Panc1 (cell line): ENCODE results near the gene AUH.

ENCODE experiments used
- POLR2AphosphoS5 ChIP-seq: IDR thresholded peaks from 2 replicates; pipeline ENCODE4 v1.6.1; 2012; ENCODE audit warnings: mild to moderate bottlenecking, low read depth, low read length, moderate library complexity
- SIN3A ChIP-seq: IDR thresholded peaks from 2 replicates; pipeline ENCODE4 v1.6.1; 2012; ENCODE audit warnings: low read depth, mild to moderate bottlenecking, low read length, moderate library complexity, borderline replicate concordance; ENCODE audit not compliant: insufficient read depth
- TCF7L2 ChIP-seq: IDR thresholded peaks from 2 replicates; pipeline ENCODE4 v1.6.1; 2011; ENCODE audit warnings: mild to moderate bottlenecking, low read depth, low read length, inconsistent platforms
- TF ChIP-seq, protein P1 (sequence below): fragments of 450-650 bp; IDR thresholded peaks from 2 replicates; pipeline ENCODE4 v1.5.1; 2017; ENCODE audit warnings: mild to moderate bottlenecking
- TF ChIP-seq, protein P2 (sequence below), 2 experiments: IDR thresholded peaks; 2 replicates each; pipeline ENCODE4 v1.6.1; 2011 to 2012; ENCODE audit warnings: low read depth in 2 of 2, control low read depth in 1 of 2, low read length in 1 of 2, mild to moderate bottlenecking in 1 of 2, moderate library complexity in 1 of 2; ENCODE audit not compliant: insufficient read depth in 1 of 2

DNA sequence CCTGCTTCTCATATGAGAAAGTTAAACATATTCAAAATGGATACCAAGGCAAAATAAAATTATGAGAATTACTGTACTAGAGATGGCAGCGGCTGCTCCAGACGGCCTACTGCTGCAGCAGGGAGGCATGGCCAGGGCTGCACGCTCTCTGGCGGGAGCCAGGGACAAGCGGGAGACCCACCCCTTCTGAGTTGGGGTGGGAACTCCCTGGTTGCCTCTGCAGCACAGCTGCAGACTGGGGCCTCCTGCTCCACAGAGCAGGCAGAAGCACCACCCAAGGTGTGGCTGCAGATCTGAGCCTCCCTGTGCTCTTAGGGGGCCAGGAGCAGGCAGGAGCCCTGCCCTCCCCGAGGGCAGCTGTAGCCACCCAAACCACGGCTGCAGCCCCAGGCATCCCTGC, 2.3 kb upstream of the AUH start:
- TF ChIP-seq, protein P1, sequence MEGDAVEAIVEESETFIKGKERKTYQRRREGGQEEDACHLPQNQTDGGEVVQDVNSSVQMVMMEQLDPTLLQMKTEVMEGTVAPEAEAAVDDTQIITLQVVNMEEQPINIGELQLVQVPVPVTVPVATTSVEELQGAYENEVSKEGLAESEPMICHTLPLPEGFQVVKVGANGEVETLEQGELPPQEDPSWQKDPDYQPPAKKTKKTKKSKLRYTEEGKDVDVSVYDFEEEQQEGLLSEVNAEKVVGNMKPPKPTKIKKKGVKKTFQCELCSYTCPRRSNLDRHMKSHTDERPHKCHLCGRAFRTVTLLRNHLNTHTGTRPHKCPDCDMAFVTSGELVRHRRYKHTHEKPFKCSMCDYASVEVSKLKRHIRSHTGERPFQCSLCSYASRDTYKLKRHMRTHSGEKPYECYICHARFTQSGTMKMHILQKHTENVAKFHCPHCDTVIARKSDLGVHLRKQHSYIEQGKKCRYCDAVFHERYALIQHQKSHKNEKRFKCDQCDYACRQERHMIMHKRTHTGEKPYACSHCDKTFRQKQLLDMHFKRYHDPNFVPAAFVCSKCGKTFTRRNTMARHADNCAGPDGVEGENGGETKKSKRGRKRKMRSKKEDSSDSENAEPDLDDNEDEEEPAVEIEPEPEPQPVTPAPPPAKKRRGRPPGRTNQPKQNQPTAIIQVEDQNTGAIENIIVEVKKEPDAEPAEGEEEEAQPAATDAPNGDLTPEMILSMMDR: no peak
- TF ChIP-seq, protein P2, sequence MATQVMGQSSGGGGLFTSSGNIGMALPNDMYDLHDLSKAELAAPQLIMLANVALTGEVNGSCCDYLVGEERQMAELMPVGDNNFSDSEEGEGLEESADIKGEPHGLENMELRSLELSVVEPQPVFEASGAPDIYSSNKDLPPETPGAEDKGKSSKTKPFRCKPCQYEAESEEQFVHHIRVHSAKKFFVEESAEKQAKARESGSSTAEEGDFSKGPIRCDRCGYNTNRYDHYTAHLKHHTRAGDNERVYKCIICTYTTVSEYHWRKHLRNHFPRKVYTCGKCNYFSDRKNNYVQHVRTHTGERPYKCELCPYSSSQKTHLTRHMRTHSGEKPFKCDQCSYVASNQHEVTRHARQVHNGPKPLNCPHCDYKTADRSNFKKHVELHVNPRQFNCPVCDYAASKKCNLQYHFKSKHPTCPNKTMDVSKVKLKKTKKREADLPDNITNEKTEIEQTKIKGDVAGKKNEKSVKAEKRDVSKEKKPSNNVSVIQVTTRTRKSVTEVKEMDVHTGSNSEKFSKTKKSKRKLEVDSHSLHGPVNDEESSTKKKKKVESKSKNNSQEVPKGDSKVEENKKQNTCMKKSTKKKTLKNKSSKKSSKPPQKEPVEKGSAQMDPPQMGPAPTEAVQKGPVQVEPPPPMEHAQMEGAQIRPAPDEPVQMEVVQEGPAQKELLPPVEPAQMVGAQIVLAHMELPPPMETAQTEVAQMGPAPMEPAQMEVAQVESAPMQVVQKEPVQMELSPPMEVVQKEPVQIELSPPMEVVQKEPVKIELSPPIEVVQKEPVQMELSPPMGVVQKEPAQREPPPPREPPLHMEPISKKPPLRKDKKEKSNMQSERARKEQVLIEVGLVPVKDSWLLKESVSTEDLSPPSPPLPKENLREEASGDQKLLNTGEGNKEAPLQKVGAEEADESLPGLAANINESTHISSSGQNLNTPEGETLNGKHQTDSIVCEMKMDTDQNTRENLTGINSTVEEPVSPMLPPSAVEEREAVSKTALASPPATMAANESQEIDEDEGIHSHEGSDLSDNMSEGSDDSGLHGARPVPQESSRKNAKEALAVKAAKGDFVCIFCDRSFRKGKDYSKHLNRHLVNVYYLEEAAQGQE (IDR thresholded peaks at IDR 0.05; ENCODE audit: insufficient read depth in 1 of 2, low read depth in 2 of 2, low read length in 1 of 2): no peak
- TF ChIP-seq SIN3A (no peak), POLR2AphosphoS5 (no peak), TCF7L2 (no peak)
